HepG2 (cell line): ENCODE data around the gene HOXC10. TPM values are rescaled to one million over a fixed set of nuclear protein-coding genes. Genes with fewer than 3 reads are reported as not detected.

Source experiments
- ADNP ChIP-seq: sonication (generic); formaldehyde crosslinking; IDR thresholded peaks from 2 replicates; pipeline ENCODE4 v1.4.0; 2020; ENCODE audit warnings: missing genetic modification reagents
- AGO1 ChIP-seq: fragments of 200-400 bp; formaldehyde crosslinking; IDR thresholded peaks from 2 replicates; pipeline ENCODE4 v1.6.1; 2017; ENCODE audit warnings: mild to moderate bottlenecking, low read depth, low read length, moderate library complexity; ENCODE audit not compliant: poor library complexity, severe bottlenecking
- DBP ChIP-seq: sonication (generic); formaldehyde crosslinking; IDR thresholded peaks from 2 replicates; pipeline ENCODE4 v1.4.0; 2020; ENCODE audit warnings: missing genetic modification reagents; ENCODE audit errors: not compliant biosample characterization
- GLMP ChIP-seq: sonication (generic); formaldehyde crosslinking; IDR thresholded peaks from 2 replicates; pipeline ENCODE4 v1.9.0; 2021; ENCODE audit warnings: missing genetic modification reagents, mild to moderate bottlenecking, borderline replicate concordance
- HNRNPH1 ChIP-seq: fragments of 200-400 bp; formaldehyde crosslinking; optimal IDR thresholded peaks from 2 replicates; pipeline ENCODE3; 2017; ENCODE audit warnings: mild to moderate bottlenecking, low read depth, low read length
- IRX3 ChIP-seq: sonication (generic); formaldehyde crosslinking; IDR thresholded peaks from 2 replicates; pipeline ENCODE4 v1.8.1; 2023; ENCODE audit warnings: mild to moderate bottlenecking, low read depth, missing genetic modification reagents, borderline replicate concordance
- MIER2 ChIP-seq: IDR thresholded peaks from 2 replicates; pipeline ENCODE4 v1.6.1; 2016; ENCODE audit warnings: missing biosample characterization, missing genetic modification reagents
- MTA1 ChIP-seq: sonication (generic); formaldehyde crosslinking; IDR thresholded peaks from 2 replicates; pipeline ENCODE4 v1.4.0; 2020; ENCODE audit warnings: missing genetic modification reagents, mild to moderate bottlenecking, borderline replicate concordance
- PAWR ChIP-seq: sonication (generic); formaldehyde crosslinking; IDR thresholded peaks from 2 replicates; pipeline ENCODE4 v1.4.0; 2020; ENCODE audit warnings: missing genetic modification reagents, mild to moderate bottlenecking, borderline replicate concordance
- POLR2G ChIP-seq: fragments of 200-400 bp; formaldehyde crosslinking; IDR thresholded peaks from 2 replicates; pipeline ENCODE4 v1.6.1; 2018; ENCODE audit warnings: mild to moderate bottlenecking, low read depth, low read length, moderate library complexity
- SAFB2 ChIP-seq: sonication (generic); formaldehyde crosslinking; IDR thresholded peaks from 2 replicates; pipeline ENCODE4 v1.5.1; 2020; ENCODE audit warnings: missing genetic modification reagents, low read depth, mild to moderate bottlenecking, borderline replicate concordance
- ZHX1 ChIP-seq: sonication (generic); formaldehyde crosslinking; IDR thresholded peaks from 2 replicates; pipeline ENCODE4 v1.8.1; 2022; ENCODE audit warnings: low read depth, mild to moderate bottlenecking, missing genetic modification reagents
- ZNF354B ChIP-seq: sonication (generic); formaldehyde crosslinking; IDR thresholded peaks from 2 replicates; pipeline ENCODE4 v1.8.0; 2022; ENCODE audit warnings: mild to moderate bottlenecking, missing genetic modification reagents
- ZNF607 ChIP-seq: sonication (generic); formaldehyde crosslinking; IDR thresholded peaks from 2 replicates; pipeline ENCODE4 v1.5.1; 2020; ENCODE audit warnings: missing genetic modification reagents, mild to moderate bottlenecking, borderline replicate concordance
- ZNF709 ChIP-seq: sonication (generic); formaldehyde crosslinking; IDR thresholded peaks from 2 replicates; pipeline ENCODE4 v1.5.0; 2020; ENCODE audit warnings: mild to moderate bottlenecking, missing genetic modification reagents
- ZNF770 ChIP-seq: sonication (generic); formaldehyde crosslinking; IDR thresholded peaks from 2 replicates; pipeline ENCODE4 v1.5.0; 2020; ENCODE audit warnings: mild to moderate bottlenecking, missing genetic modification reagents
- ZSCAN21 ChIP-seq: sonication (generic); formaldehyde crosslinking; IDR thresholded peaks from 2 replicates; pipeline ENCODE4 v1.8.0; 2022; ENCODE audit warnings: mild to moderate bottlenecking, missing genetic modification reagents, moderate library complexity, borderline replicate concordance
- polyA plus RNA-seq, 8 experiments: library from polyadenylated mRNA; depleted of rRNA in 3 of 8; stranded (reverse) in 7 of 8; unstranded in 1 of 8; fragments of >200 nt; fragmentation: Illumina TruSeq in 4 of 8; extraction: Trizol in 4 of 8; gene quantifications; 2 replicates each; pipeline versions ENCODE4 v1.2.1 to v1.2.3, GENCODE V29; 2011 to 2016; ENCODE audit warnings: low read depth in 4 of 8, missing spikeins in 1 of 8, mixed read lengths in 1 of 8; ENCODE audit not compliant: insufficient read depth in 1 of 8
- total RNA-seq, 5 experiments: library from RNA; depleted of rRNA; stranded (reverse); fragments of >200 nt; fragmentation: Illumina TruSeq; extraction: Trizol; gene quantifications; 2 replicates each; pipeline ENCODE4 v1.2.3, GENCODE V29; 2016; ENCODE audit warnings: low read depth in 1 of 5

HOXC10 gene
- total and polyA plus RNA-seq, 2 of the 13 experiments (the other 11 are each of a cell fraction or from before 2014, with no cell fraction given), result not detected

- peak; percentile 54; the same call in 1 of the 2 replicates for TF ChIP-seq MTA1 (CRISPR knock-in tag)
- no peak for TF ChIP-seq ZSCAN21 (CRISPR knock-in tag)
- TF ChIP-seq MIER2 (CRISPR knock-in tag), result no peak
- no peak for TF ChIP-seq ZHX1
- no peak for TF ChIP-seq GLMP (CRISPR knock-in tag)
- TF ChIP-seq ADNP (CRISPR knock-in tag), result no peak
- TF ChIP-seq IRX3 (CRISPR knock-in tag), result no peak
- TF ChIP-seq AGO1, result no peak
- no peak for TF ChIP-seq ZNF607 (CRISPR knock-in tag)
- no peak for TF ChIP-seq ZNF709
- TF ChIP-seq PAWR, result no peak
- no peak for TF ChIP-seq POLR2G
- TF ChIP-seq SAFB2 (CRISPR knock-in tag), result no peak
- no peak for TF ChIP-seq HNRNPH1
- no peak for TF ChIP-seq ZNF770 (CRISPR knock-in tag)
- TF ChIP-seq ZNF354B (CRISPR knock-in tag), result no peak
- TF ChIP-seq DBP (CRISPR knock-in tag), result no peak
Measured at GRCh38 chr12:53994264-53995001, 9.5 kb downstream of the HOXC10 start (continued).
